Nephron (organoid): Measurements from ENCODE around the gene SBSN.

Experiments used
- H3K27ac Mint-ChIP-seq, 3 experiments: 2 replicates each; pipeline ENCODE4 v1.8.0; 2020; ENCODE audit warnings: mixed read lengths in 3 of 3, mild to moderate bottlenecking in 2 of 3, moderate library complexity in 1 of 3
- H3K27me3 Mint-ChIP-seq: 2 replicates; pipeline ENCODE4 v1.8.0; 2021; ENCODE audit warnings: low read depth, mild to moderate bottlenecking, moderate library complexity, mixed read lengths
- H3K36me3 Mint-ChIP-seq: 2 replicates; pipeline ENCODE4 v1.8.0; 2020; ENCODE audit warnings: low read depth, mixed read lengths
- H3K4me1 Mint-ChIP-seq: 2 replicates; pipeline ENCODE4 v1.8.0; 2020; ENCODE audit warnings: mixed read lengths
- H3K4me3 Mint-ChIP-seq, 3 experiments: 2 replicates each; pipeline ENCODE4 v1.8.0; 2020; ENCODE audit warnings: mild to moderate bottlenecking in 3 of 3, mixed read lengths in 3 of 3, moderate library complexity in 2 of 3
- H3K9me3 Mint-ChIP-seq: 2 replicates; pipeline ENCODE4 v1.8.0; 2020; ENCODE audit warnings: mixed read lengths
- CTCF ChIP-seq, 3 experiments: fragments of 200-600 bp; sonication (generic); IDR thresholded peaks; one replicate each; pipeline ENCODE4 v1.5.0; 2021; ENCODE audit warnings: antibody characterized with exemption in 3 of 3; ENCODE audit not compliant: unreplicated experiment in 3 of 3

Gene SBSN

DNA sequence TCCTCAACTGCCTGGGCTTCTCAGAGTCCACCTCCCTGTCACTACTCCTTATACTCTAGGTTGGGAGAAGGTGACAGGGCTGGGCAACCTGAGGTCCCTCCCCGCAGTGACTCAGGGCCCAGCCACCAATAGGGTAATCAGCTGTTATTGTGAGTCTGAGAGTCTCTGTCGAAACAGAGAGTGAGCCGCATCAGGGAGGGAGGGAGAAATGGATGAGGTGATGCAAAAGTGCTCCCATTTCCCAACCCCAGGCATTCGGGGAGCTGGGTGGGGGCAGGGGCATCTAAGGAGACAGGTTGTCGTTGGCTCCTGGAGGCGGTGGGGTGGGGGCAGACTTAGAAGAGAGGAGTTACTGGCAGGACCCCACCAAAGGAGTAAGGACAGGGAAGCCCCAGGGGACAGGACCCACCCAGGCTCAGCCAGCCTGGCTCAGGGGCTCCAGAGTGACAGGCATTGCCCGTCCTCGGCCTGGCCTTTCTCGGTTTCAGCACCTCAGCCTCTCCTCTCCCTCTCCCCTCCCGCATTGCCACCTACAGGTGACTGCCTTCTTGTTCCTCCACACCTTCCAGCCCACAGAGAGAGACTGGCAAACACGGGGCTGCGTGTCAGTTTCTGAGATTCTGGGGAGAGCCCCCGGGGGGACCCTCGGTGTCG, 14.4 kb downstream of the SBSN start, which contains the start of gene DMKN:
DMKN (minus strand) TSS at position 22 of the 654 bp plus-strand sequence. CDS start 174 bp downstream, outside the sequence.
- Mint-ChIP-seq H3K27ac (peak within 1 kb of the TSS in 1 of 3 experiments; percentile 62), H3K36me3 (no peaks in the 10 kb centered on the region), H3K4me3 (peak within 1 kb of the TSS in 2 of 3 experiments; percentile 3 to 29), H3K9me3 (no peaks in the 10 kb centered on the region), H3K4me1 (peaks cover 5% of the 10 kb centered on the region), H3K27me3 (peaks cover 64% of the 10 kb centered on the region)
- peak in 1 of 3 experiments; percentile 15 for TF ChIP-seq CTCF (IDR thresholded peaks at IDR 0.05; ENCODE audit: unreplicated experiment in 3 of 3)

GRCh38 chr19:35512831-35513627, 15.1 kb downstream of the SBSN start:
- Mint-ChIP-seq H3K4me1 (peaks cover 5% of the 10 kb centered on the region), H3K27me3 (peaks cover 71% of the 10 kb centered on the region), H3K27ac (peak overlapping the region in 1 of 3 experiments; percentile 62), H3K9me3 (no peaks in the 10 kb centered on the region), H3K4me3 (peak overlapping the region in 2 of 3 experiments; percentile 3 to 29), H3K36me3 (no peaks in the 10 kb centered on the region)
- TF ChIP-seq CTCF (IDR thresholded peaks at IDR 0.05; ENCODE audit: unreplicated experiment in 3 of 3): no peak

- Mint-ChIP-seq H3K36me3 (no peaks in the 10 kb centered on the region), H3K27me3 (peaks cover 77% of the 10 kb centered on the region), H3K27ac (no peak overlapping the region), H3K9me3 (no peaks in the 10 kb centered on the region), H3K4me1 (peaks cover 5% of the 10 kb centered on the region), H3K4me3 (peak overlapping the region; percentile 36 to 47 (median 41))
- TF ChIP-seq CTCF (IDR thresholded peaks at IDR 0.05; ENCODE audit: unreplicated experiment in 3 of 3): no peak
Measured at GRCh38 chr19:35511337-35511736, 16.8 kb downstream of the SBSN start.

- no peaks in the 10 kb centered on the region for H3K9me3 Mint-ChIP-seq
- TF ChIP-seq CTCF (IDR thresholded peaks at IDR 0.05; ENCODE audit: unreplicated experiment in 3 of 3): peak in 1 of 3 experiments; percentile 16
- peak overlapping the region in 1 of 3 experiments; percentile 91 for H3K27ac Mint-ChIP-seq
Measured at GRCh38 chr19:35510626-35510964, 17.5 kb downstream of the SBSN start.

DNA sequence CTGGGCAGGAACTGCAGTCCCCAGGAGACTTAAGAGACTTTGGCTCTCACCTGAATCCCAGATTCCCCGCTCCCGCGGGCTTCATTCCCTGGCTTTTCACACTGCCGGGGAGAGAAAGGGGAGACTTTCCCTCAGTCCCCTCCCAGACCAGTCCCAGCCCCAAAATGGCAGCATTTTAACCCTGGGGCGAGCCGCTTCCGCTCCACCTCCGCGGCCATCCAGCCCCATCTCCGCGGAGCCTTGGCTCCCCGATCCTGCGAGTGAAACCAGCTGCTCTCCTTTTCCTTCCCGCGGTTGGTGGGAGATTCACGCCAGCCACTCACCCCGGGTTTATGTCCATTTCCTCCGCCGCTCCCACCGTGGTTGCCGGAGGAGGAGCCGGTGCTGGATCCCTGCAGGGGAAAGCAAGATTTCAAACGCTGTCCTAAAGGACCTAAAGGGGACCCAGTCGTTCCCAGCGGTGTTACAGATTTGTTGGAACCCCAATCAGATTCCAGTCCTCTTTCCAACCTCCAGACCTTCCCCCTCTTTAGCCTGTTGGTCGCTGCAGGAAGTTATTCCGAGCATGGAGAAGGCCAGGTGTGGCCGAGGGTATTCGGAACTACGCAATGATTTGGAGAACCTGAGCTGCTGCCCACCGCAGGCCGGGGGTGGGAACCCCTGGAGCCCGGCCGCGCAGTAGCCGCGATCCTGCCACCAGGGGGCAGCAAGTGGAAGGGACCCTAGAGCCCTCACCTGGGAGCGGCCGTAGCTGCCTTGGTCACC, 18.1 kb downstream of the SBSN start:
- peaks cover 5% of the 10 kb centered on the region for H3K4me1 Mint-ChIP-seq
- peak; percentile 97 to 98 (median 98) for TF ChIP-seq CTCF (IDR thresholded peaks at IDR 0.05; ENCODE audit: unreplicated experiment in 3 of 3)
- peak overlapping the region; percentile 86 to 91 (median 89) for H3K4me3 Mint-ChIP-seq
- peak overlapping the region; percentile 83 to 92 (median 91) for H3K27ac Mint-ChIP-seq
- peaks cover 79% of the 10 kb centered on the region for H3K27me3 Mint-ChIP-seq
- H3K9me3 Mint-ChIP-seq: no peaks in the 10 kb centered on the region
- H3K36me3 Mint-ChIP-seq: no peaks in the 10 kb centered on the region

More at GRCh38 chr19:35510626-35510964, 17.5 kb downstream of the SBSN start:
- peaks cover 5% of the 10 kb centered on the region for H3K4me1 Mint-ChIP-seq
- no peaks in the 10 kb centered on the region for H3K36me3 Mint-ChIP-seq
- peaks cover 81% of the 10 kb centered on the region for H3K27me3 Mint-ChIP-seq
- peak overlapping the region; percentile 86 to 91 (median 89) for H3K4me3 Mint-ChIP-seq
